Right atrium auricular region (tissue), 2 donors: ENCODE measurements around the gene SP140. TPM values are rescaled to one million over a fixed set of nuclear protein-coding genes. Genes with fewer than 3 reads are reported as not detected.

Experiments
- DNase-seq: peaks from one replicate; pipeline ENCODE4 v3.0.0-alpha.2; 2019; ENCODE audit warnings: low spot score
- H3K27ac ChIP-seq, 2 donors: fragments of 200-600 bp; sonication (generic); 1 replicate in 1 of 2; 2 replicates in 1 of 2; pipeline ENCODE4 v1.5.1; 2016 to 2019
- H3K27me3 ChIP-seq, 2 donors: fragments of 200-600 bp; sonication (generic); one replicate each; pipeline versions ENCODE4 v1.5.1 to v1.6.0; 2017 to 2019
- H3K36me3 ChIP-seq: fragments of 200-600 bp; sonication (generic); one replicate; pipeline ENCODE4 v1.5.1; 2016
- H3K4me1 ChIP-seq, 2 donors: fragments of 200-600 bp; sonication (generic); one replicate each; pipeline versions ENCODE4 v1.5.1 to v1.6.0; 2017 to 2019
- H3K4me3 ChIP-seq, 2 donors: fragments of 200-600 bp; sonication (generic); 1 replicate in 1 of 2; 2 replicates in 1 of 2; pipeline ENCODE4 v1.5.1; 2017 to 2019; ENCODE audit warnings: mild to moderate bottlenecking in 1 of 2, moderate library complexity in 1 of 2
- H3K9me3 ChIP-seq, 2 donors: fragments of 200-600 bp; sonication (generic); one replicate each; pipeline ENCODE4 v1.5.1; 2019
- total RNA-seq, 2 donors: library from RNA; depleted of rRNA; stranded (reverse); fragments of >200 nt; gene quantifications; one replicate each; pipeline ENCODE4 v1.1.0, GENCODE V29; 2016
- TF ChIP-seq, protein P1 (sequence below), 2 donors: fragments of 200-600 bp; sonication (generic); IDR thresholded peaks; one replicate each; pipeline ENCODE4 v1.5.1; 2019; ENCODE audit warnings: antibody characterized with exemption in 2 of 2

Gene SP140
- total RNA-seq, 2 donors from 2014 or later, result 0.26 to 0.55 TPM

DNA sequence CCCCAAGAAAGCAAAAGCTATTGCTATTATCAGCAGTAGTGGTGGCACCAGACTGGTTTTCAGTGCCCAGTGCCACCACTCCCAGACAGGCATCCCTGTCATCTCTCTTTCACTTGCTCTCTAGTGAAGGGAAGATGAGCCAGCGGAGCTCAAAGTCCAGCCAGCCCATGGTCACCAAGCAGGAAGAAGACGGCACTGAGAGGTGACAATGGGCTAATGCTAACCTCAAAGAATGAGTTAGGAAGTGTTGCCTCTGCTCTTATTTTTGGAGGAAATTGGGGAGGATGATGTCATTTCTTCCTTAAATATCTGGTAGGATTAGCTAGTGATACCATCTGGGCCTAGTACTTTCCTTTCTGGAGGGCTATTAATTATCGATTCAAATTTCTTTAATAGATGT is 1.7 kb downstream of the SP140 start:
- no peak overlapping the region for H3K4me3 ChIP-seq

DNA sequence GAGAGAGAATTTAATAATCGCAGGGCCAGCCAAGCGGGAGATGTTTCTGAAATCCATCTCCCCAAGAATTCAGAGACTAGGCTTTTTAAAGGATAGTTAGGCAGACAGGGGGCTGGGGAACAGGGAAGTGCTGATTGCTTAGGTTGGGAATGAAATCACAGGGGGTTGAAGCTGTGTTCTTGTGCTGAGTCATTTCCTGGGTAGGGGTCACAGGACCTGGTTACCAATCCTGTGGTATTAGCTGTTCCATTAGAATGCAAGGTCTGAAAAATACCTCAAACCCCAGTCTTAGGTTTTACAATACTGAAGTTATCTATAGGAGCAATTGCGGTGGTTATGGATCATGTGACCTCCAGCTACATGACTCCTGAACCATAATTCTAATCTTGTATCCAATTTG is 4.6 kb downstream of the SP140 start:
- no peaks in the 10 kb centered on the region for H3K36me3 ChIP-seq

More for the DNA sequence above, 1.7 kb downstream of the SP140 start:
- Histone ChIP-seq H3K36me3 (no peaks in the 10 kb centered on the region), H3K27me3 (no peaks in the 10 kb centered on the region), H3K27ac (no peak overlapping the region), H3K4me1 (no peaks in the 10 kb centered on the region), H3K9me3 (peaks cover 0 to 24% of the 10 kb centered on the region in 2 donors)
- TF ChIP-seq, protein P1, sequence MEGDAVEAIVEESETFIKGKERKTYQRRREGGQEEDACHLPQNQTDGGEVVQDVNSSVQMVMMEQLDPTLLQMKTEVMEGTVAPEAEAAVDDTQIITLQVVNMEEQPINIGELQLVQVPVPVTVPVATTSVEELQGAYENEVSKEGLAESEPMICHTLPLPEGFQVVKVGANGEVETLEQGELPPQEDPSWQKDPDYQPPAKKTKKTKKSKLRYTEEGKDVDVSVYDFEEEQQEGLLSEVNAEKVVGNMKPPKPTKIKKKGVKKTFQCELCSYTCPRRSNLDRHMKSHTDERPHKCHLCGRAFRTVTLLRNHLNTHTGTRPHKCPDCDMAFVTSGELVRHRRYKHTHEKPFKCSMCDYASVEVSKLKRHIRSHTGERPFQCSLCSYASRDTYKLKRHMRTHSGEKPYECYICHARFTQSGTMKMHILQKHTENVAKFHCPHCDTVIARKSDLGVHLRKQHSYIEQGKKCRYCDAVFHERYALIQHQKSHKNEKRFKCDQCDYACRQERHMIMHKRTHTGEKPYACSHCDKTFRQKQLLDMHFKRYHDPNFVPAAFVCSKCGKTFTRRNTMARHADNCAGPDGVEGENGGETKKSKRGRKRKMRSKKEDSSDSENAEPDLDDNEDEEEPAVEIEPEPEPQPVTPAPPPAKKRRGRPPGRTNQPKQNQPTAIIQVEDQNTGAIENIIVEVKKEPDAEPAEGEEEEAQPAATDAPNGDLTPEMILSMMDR (IDR thresholded peaks at IDR 0.05), result no peak
- DNase-seq, result no peak

DNA sequence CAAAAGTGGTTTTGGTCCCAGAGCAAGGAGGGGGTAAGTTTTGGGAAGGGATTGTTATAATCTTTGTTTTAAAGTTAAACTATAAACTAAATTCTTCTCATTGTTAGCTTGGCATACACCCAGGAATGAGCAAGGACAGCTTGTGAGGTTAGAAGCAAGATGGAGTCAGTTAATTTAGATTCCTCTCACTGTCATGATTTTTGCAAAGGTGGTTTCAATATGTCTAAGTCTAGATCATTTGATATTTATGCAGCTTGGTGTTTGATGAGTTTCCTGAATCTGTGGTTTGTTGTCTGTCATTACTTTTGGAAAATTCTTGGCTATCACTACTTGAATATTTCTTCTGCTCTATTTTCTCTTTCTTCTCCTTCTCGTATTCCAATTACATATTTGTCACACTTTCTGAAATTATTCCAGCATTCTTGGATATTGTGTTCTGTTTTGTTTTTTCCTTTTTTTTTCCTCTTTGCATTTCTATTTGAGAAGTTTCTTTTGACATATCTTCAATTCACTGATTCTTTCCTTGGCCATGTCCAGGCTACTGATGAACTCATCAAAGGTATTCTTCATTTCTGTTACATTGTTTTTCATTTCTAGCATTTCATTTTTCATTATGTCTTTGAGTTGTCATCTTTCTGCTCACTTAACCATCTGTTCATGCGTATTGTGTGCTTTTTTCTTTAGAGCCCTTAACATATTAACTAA is 5.1 kb downstream of the SP140 start:
- Histone ChIP-seq H3K36me3 (no peaks in the 10 kb centered on the region), H3K27me3 (no peaks in the 10 kb centered on the region), H3K27ac (no peak overlapping the region), H3K4me3 (no peak overlapping the region), H3K4me1 (no peaks in the 10 kb centered on the region), H3K9me3 (peaks cover 0 to 24% of the 10 kb centered on the region in 2 donors)
- no peak for DNase-seq
- TF ChIP-seq, protein P1 (IDR thresholded peaks at IDR 0.05), result no peak

More for the DNA sequence above, 4.6 kb downstream of the SP140 start:
- TF ChIP-seq, protein P1 (IDR thresholded peaks at IDR 0.05), result no peak
- H3K4me3 ChIP-seq, result no peak overlapping the region
- DNase-seq, result no peak
- no peaks in the 10 kb centered on the region for H3K4me1 ChIP-seq
- H3K27me3 ChIP-seq, result no peaks in the 10 kb centered on the region
- H3K27ac ChIP-seq, result no peak overlapping the region
- peaks cover 0 to 24% of the 10 kb centered on the region in 2 donors for H3K9me3 ChIP-seq

DNA sequence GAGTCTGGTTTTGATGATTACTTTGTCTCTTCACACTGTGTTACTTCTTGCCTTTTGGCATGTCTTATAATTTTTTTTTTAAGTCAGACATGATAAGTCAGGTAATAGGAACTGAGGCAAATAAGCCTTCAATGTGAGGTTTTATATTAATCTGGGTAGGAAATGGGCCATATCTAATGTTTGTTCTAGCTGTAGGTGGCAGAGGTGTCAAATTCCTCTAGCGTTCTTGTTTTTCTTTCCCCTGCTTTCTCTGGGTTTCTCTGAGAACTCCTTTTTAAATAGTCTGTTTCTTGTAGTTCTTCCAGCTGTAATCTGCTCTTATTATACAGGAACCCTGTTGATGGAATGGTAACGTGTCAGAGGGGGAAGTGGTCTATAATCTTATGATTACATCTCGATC is 5.7 kb downstream of the SP140 start:
- no peak for DNase-seq
- Histone ChIP-seq H3K36me3 (no peaks in the 10 kb centered on the region), H3K4me1 (no peaks in the 10 kb centered on the region), H3K27ac (no peak overlapping the region), H3K27me3 (no peaks in the 10 kb centered on the region), H3K4me3 (no peak overlapping the region), H3K9me3 (peaks cover 0 to 24% of the 10 kb centered on the region in 2 donors)
- TF ChIP-seq, protein P1 (IDR thresholded peaks at IDR 0.05), result no peak

DNA sequence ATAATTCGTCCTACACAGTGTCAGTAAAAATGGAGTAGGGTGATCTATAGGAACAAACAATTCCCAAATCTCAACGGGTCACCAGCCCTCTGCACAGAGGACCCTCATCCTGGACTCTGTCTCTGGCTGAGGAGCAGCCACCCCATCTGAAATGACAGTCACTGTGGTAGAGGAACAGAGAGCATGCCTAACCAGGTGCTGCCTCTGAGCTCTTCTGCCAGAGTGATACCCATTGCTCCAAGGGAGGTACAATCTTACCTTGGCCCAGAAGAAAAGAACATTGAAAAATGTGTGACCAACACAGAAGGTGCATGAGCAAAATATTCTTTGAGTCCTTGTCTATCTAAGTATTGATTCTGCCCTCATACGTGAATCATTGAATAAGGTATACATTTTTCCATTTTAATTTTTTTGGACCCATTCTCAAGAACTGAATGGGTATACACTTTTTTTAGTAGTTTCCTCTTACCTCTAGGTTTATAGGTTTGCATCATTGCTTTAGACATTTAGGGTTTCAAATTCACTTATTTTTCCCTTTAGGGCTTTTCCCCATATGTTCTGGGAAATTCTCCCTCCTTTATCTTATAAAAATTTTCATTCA is 8.7 kb downstream of the SP140 start:
- TF ChIP-seq, protein P1 (IDR thresholded peaks at IDR 0.05), result no peak
- Histone ChIP-seq H3K36me3 (no peaks in the 10 kb centered on the region), H3K27me3 (no peaks in the 10 kb centered on the region), H3K27ac (no peak overlapping the region), H3K4me1 (no peaks in the 10 kb centered on the region), H3K4me3 (no peak overlapping the region), H3K9me3 (peaks cover 0 to 24% of the 10 kb centered on the region in 2 donors)
- DNase-seq, result no peak
